ENCODE data around the gene P2RX6.
"Not testable (repeated sequence)": the region's sequence is repeated elsewhere in the genome, so short reads cannot be mapped to it uniquely, and the experiment has no call there.

P2RX6 gene

DNA sequence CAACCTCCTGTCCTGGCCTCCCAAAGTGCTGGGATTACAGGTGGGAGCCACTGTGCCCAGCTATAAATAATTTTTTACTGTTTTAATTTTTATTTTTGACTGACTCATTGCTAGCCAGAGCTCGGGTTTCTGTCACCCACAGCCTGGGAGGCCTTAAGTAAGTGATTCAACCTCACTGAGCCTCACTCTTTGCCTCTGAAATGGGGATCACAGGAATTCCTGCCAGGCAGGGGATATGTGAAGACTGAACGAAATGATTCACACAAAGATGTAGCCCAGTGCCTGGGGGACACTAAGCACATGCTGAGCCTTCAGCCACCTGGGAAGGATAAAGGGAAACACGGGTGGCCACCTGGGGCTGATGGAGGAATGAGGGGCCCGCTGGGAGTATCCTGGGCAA lies 27.0 kb downstream of the P2RX6 start:
- DNase-seq (ENCODE audit: insufficient read length, low spot score) (no peak), FAIRE-seq (no peak)
- no peak for TF ChIP-seq POLR2A (IDR thresholded peaks at IDR 0.05; ENCODE audit: low read depth, low read length)
- TF ChIP-seq POLR2AphosphoS5 (IDR thresholded peaks at IDR 0.05; ENCODE audit: low read depth, low read length) = no peak
- no peak for TF ChIP-seq PAX5 (IDR thresholded peaks at IDR 0.05; ENCODE audit: insufficient read depth, low read length, severe bottlenecking)
- no peak for TF ChIP-seq SPI1 (IDR thresholded peaks at IDR 0.05; ENCODE audit: low read depth, low read length)
- no peak for TF ChIP-seq POU2F2 (IDR thresholded peaks at IDR 0.05; ENCODE audit: low read depth, low read length)
- TF ChIP-seq TAF1 (IDR thresholded peaks at IDR 0.05; ENCODE audit: low read depth, low read length) = no peak

DNA sequence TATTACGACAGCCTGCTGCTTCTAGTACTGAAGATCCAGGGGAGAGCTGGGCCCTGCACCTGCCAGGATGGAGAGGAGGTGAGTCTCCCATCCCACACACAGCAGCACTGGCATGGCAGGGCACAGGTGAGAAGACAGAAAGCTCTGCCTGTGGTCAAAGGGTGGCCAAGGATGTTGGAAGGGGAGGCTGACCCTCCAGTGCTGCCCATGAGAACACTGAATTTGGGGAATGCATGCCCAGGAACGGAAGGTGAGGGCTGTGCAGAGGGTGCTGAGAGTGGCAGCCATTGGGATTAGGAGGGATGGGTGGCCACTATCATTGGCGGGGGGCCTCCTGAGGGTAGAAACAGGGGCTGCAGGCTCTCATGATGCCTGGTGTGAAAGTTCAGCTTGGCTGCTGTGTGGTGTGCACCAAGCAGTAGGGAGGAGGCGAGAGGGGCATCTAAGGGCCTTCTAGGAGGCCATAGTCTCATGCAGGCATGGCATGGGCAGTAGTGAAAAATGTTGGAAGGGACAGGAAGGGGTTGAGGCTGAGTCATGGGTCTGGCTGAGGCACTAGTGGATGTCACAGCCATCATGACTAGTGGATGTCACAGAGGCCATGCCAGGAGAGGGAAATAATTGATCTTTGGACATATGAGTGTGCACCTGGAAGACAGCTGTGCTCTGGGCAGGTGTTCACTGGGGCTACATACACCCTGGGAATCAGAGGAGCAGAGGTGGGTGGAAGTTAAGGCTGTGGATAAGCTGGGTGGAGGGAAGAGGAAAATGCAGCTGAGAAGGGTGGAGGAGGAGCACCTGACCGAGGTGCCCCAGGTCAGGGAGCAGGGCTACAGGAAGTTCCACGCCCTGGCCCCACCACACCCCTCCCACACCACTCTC lies 28.3 kb downstream of the P2RX6 start:
- no peak for FAIRE-seq
- no peak for TF ChIP-seq POU2F2 (IDR thresholded peaks at IDR 0.05; ENCODE audit: low read depth, low read length)
- TF ChIP-seq PAX5 (IDR thresholded peaks at IDR 0.05; ENCODE audit: insufficient read depth, low read length, severe bottlenecking) = no peak
- TF ChIP-seq TAF1 (IDR thresholded peaks at IDR 0.05; ENCODE audit: low read depth, low read length) = no peak
- no peak for TF ChIP-seq SPI1 (IDR thresholded peaks at IDR 0.05; ENCODE audit: low read depth, low read length)
- no peak for DNase-seq (ENCODE audit: insufficient read length, low spot score)

DNA sequence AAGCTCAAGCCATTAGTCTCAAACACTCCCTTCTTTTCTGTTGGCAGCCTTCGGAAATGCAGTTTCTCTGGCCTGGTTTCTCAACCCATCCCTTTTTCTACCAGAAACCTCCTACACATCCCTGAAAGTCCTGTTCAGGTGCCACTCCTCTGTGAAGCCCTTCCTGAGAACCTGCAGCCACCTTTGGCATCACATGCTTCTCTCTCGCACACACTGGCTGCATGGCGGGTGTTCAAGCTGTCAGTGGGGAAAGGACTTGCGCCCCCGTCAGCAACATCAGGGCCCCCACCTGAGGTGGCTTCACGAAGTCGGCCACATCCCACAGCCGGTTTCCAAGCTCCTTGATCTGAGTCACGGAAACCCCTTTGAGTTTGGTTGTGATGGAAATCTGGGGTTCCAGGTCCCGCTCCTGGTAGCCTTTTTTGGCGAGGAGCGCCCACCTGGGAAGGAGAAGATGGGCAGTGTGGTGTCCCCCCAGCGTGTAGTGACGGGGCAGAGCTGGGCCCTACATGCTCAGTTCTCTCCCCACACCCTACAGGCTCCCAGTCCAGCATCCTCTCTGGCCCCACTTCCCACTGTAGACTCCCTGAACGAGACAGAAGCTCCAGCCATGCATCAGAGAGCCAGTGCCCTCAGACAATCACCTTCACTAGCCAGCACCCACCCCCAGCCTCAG lies 29.0 kb downstream of the P2RX6 start:
- no peak for TF ChIP-seq TAF1 (IDR thresholded peaks at IDR 0.05; ENCODE audit: low read depth, low read length)
- no peak for TF ChIP-seq POLR2AphosphoS5 (IDR thresholded peaks at IDR 0.05; ENCODE audit: low read depth, low read length)
- no peak for TF ChIP-seq SPI1 (IDR thresholded peaks at IDR 0.05; ENCODE audit: low read depth, low read length)
- no peak for TF ChIP-seq PAX5 (IDR thresholded peaks at IDR 0.05; ENCODE audit: insufficient read depth, low read length, severe bottlenecking)
- TF ChIP-seq POU2F2 (IDR thresholded peaks at IDR 0.05; ENCODE audit: low read depth, low read length) = no peak
- no peak for TF ChIP-seq POLR2A (IDR thresholded peaks at IDR 0.05; ENCODE audit: low read depth, low read length)
- no peak for DNase-seq (ENCODE audit: insufficient read length, low spot score)
- no peak for FAIRE-seq

DNA sequence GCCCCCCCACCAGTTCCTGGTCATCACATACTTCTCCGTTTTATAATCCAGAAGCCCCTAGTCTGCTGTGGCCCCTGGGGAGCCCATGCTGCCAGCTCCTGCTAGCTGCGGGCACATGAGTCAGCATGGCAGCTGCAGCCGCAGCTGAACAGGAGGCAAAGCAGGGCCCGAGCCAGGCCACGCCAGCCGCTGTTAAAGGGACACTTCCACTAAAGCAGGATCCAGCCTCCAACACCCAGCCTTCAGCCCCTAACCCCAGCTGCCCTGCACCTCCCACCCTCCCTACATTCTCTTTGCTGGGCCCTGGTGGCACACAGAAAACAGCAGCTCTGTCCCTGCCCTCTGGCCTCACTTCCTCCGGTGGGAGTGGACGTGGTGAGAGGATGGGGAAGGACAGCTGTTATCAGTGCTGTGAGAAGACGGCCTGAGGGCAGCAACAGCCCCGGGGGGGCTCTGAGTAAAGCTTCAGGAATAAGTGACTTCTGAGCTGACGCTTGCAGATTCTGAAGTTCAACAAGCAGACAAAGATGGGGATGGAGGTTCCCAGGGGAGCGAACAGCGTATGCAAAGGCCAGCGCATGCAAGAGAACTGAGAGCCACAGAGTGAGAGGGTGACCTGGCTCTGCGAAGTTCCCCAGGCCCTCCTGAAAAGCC lies 30.1 kb downstream of the P2RX6 start:
- DNase-seq (ENCODE audit: insufficient read length, low spot score) (no peak), FAIRE-seq (no peak)
- no peak for TF ChIP-seq SPI1 (IDR thresholded peaks at IDR 0.05; ENCODE audit: low read depth, low read length)
- no peak for TF ChIP-seq POLR2A (IDR thresholded peaks at IDR 0.05; ENCODE audit: low read depth, low read length)
- no peak for TF ChIP-seq POU2F2 (IDR thresholded peaks at IDR 0.05; ENCODE audit: low read depth, low read length)
- TF ChIP-seq PAX5 (IDR thresholded peaks at IDR 0.05; ENCODE audit: insufficient read depth, low read length, severe bottlenecking) = no peak
- no peak for TF ChIP-seq TAF1 (IDR thresholded peaks at IDR 0.05; ENCODE audit: low read depth, low read length)
- TF ChIP-seq POLR2AphosphoS5 (IDR thresholded peaks at IDR 0.05; ENCODE audit: low read depth, low read length) = no peak

DNA sequence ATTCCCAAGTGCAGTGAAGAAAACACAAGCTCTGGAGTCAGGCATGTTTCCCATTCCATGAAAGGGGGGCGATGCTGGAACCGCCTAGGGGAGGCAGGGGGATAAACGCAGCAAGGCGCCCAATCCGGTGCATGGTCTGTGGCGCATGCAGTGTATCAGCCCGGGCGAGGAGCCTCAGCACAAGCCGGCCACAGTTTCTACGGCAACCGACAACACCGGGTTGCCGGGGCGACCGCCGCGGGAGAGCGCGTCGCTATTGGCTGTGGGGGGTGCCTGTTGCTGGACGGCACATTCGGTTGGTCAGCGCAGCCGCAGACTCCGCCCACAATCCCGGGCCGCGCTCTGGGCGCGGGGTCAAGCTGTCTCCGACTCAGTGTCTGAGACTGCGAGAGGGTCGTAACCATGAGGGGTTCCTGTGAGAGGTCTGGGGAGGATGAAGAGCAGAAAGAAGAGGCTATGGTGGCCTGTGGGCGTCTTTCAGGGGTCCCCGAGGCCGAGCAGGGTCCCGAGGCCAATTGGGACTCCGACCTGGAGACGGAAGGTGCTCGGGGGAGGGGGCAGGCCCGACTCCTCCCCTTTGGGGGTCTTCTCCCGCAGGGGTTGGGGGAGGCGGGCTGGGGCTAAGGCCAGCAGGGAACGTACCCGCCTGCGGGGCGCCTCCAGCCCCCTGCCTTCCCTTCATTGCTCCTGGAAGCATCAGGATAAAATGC lies 30.8 kb downstream of the P2RX6 start, which contains the start of gene LRRC74B:
LRRC74B (plus strand) TSS at position 362 of the 710 bp plus-strand sequence; CDS start at position 403, 41 bp downstream.
- no peak for TF ChIP-seq POLR2A (IDR thresholded peaks at IDR 0.05; ENCODE audit: low read depth, low read length)
- no peak for TF ChIP-seq TAF1 (IDR thresholded peaks at IDR 0.05; ENCODE audit: low read depth, low read length)
- TF ChIP-seq PAX5 (IDR thresholded peaks at IDR 0.05; ENCODE audit: insufficient read depth, low read length, severe bottlenecking) = no peak
- no peak for TF ChIP-seq SPI1 (IDR thresholded peaks at IDR 0.05; ENCODE audit: low read depth, low read length)
- TF ChIP-seq POU2F2 (IDR thresholded peaks at IDR 0.05; ENCODE audit: low read depth, low read length) = no peak
- no peak for TF ChIP-seq POLR2AphosphoS5 (IDR thresholded peaks at IDR 0.05; ENCODE audit: low read depth, low read length)
- peak; percentile 98 for DNase-seq (ENCODE audit: insufficient read length, low spot score)
- peak; percentile 96 for FAIRE-seq

DNA sequence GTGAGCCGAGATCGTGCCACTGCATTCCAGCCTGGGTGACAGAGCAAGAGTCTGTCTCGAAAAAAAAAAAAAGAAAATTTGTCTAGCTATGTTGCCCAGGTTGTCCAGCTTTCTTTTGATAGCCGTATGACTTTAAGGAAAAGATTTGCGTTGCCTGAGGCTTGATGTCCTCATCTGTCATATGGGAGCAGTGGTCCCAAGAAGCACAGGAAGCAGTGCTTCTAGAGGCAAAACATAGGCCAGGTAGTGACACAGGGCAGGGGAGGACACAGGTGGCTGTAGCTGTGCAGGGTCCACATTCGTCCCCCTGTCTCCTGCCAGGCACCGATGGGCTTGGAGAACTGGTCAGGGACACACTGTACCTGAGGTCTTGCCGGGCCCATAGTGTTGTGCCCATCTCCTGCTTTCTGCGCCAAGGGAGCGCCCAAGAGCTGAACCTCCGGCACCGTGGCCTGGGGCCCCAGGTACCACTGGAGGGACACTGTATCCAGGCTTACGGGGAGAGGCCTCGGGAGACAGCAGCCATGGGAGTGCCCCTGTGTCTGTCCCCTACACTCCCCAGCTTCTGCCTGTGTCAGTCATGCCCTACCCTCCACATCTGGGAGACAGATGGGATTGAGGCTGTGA lies 32.2 kb downstream of the P2RX6 start:
- no peak for FAIRE-seq
- DNase-seq (ENCODE audit: insufficient read length, low spot score) = no peak
- TF ChIP-seq PAX5 (IDR thresholded peaks at IDR 0.05; ENCODE audit: insufficient read depth, low read length, severe bottlenecking) = no peak
- no peak for TF ChIP-seq POU2F2 (IDR thresholded peaks at IDR 0.05; ENCODE audit: low read depth, low read length)
- TF ChIP-seq POLR2A (IDR thresholded peaks at IDR 0.05; ENCODE audit: low read depth, low read length) = no peak
- no peak for TF ChIP-seq SPI1 (IDR thresholded peaks at IDR 0.05; ENCODE audit: low read depth, low read length)
- no peak for TF ChIP-seq TAF1 (IDR thresholded peaks at IDR 0.05; ENCODE audit: low read depth, low read length)
- TF ChIP-seq POLR2AphosphoS5 (IDR thresholded peaks at IDR 0.05; ENCODE audit: low read depth, low read length) = no peak

DNA sequence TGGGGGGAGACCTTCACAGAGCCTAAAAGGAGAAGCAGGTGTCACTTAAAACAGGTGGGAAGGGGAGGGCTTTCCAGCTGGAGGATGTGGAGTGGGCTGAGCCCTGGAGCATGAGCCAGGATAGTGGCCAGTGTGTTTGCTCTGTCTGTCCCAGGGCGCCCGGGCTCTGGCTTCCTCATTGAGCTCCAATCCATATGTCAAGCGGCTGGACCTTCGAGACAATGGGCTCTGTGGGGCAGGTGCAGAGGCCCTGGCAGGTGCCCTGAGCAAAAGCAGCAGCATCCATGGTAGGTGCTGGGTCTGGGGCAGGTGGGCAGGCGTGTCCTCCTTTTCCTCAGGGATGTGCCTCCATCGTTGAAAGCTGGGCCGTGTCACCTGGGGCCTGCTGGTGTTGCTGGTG lies 32.8 kb downstream of the P2RX6 start:
- DNase-seq (ENCODE audit: insufficient read length, low spot score) = no peak
- FAIRE-seq = no peak
- TF ChIP-seq POLR2A (IDR thresholded peaks at IDR 0.05; ENCODE audit: low read depth, low read length) = no peak
- no peak for TF ChIP-seq TAF1 (IDR thresholded peaks at IDR 0.05; ENCODE audit: low read depth, low read length)
- no peak for TF ChIP-seq PAX5 (IDR thresholded peaks at IDR 0.05; ENCODE audit: insufficient read depth, low read length, severe bottlenecking)
- TF ChIP-seq POLR2AphosphoS5 (IDR thresholded peaks at IDR 0.05; ENCODE audit: low read depth, low read length) = no peak
- TF ChIP-seq SPI1 (IDR thresholded peaks at IDR 0.05; ENCODE audit: low read depth, low read length) = no peak
- no peak for TF ChIP-seq POU2F2 (IDR thresholded peaks at IDR 0.05; ENCODE audit: low read depth, low read length)

DNA sequence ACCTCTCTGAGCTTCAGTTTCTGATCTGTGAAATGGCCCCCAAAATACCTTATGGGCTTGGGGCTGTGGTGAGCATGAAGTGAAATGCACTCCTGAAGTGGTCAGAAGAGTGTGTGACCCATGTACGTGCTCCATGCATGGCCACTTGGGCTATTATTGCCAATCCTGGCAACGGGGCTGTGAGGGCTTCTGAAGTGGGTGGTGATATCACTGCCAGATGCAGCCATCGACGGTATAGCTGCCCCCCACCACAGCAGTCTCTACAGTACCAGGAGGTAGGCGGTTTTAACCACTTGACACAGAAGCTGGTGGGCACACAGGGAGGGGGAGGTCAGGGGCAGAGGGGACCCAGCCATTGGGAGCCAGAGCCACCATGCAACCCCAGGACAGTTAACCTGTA lies 33.5 kb downstream of the P2RX6 start:
- DNase-seq (ENCODE audit: insufficient read length, low spot score) = not testable (repeated sequence)

DNA sequence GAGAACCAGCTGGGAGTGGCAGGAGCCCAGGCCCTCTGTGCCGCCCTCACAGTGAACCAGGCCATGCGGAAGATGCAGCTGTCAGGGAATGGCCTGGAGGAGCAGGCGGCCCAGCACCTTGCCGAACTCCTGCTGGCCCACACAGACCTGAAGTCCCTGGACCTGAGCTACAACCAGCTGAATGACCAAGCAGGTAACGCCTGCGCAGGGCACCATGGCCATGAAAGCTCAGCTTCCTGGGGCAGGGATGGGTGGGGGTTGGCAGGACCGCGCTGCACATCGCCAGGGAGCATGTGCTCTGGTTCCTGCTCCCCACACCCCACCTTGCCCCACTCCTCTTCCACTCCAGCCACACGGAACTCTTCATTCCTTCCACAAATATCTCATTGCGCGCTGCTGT lies 34.0 kb downstream of the P2RX6 start:
- DNase-seq (ENCODE audit: insufficient read length, low spot score) = not testable (repeated sequence)

More for the DNA sequence above, 33.5 kb downstream of the P2RX6 start:
- FAIRE-seq = not testable (repeated sequence)

More for the DNA sequence above, 34.0 kb downstream of the P2RX6 start:
- FAIRE-seq = not testable (repeated sequence)
